GM18502 (cell line): ENCODE measurements around the gene SOWAHB.

ENCODE experiments used
- ATAC-seq: cut with Tn5 transposase; IDR thresholded peaks from one replicate; pipeline ENCODE4 v1.9.1; 2021; ENCODE audit warnings: mild to moderate bottlenecking; ENCODE audit not compliant: unreplicated experiment, poor library complexity

Gene SOWAHB

DNA sequence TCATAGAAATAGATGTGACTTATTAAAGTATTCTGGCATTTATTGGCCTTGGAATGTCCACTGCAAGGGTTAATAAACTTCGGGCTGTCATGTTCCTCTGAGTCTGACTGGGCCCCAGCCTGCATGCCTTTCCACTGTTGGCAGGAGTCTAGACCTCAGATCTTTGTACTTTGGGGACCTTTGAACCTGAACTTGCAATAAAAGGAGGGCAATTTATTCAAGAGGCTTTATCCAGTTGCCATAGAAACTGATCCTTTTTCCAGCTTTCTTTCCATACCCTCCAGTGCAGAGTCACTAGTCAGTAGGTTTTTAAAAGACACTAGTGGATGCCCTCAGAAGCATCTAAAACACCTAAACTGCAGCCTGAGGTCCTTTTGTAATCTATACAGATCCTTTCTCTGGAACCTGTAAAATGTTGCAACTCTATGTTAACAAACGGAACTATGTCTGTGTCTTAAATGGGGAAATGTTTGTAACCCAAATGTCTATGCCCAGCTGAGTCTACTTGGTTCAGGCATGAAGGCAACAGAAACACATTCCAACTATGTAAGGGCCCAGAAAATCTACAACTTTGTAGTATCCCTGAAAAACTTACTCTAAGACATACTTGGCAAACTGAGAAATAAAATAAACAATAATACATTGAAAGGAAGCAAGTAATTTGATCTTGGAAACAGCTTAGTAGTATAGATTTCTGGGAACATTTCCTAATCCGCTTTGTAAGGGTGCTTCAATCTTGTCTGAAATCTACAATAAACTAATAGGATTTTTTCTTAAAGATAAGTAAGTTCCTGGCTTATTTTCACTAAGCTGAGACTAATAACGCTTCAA, 41.5 kb downstream of the SOWAHB start:
- no peak for ATAC-seq

DNA sequence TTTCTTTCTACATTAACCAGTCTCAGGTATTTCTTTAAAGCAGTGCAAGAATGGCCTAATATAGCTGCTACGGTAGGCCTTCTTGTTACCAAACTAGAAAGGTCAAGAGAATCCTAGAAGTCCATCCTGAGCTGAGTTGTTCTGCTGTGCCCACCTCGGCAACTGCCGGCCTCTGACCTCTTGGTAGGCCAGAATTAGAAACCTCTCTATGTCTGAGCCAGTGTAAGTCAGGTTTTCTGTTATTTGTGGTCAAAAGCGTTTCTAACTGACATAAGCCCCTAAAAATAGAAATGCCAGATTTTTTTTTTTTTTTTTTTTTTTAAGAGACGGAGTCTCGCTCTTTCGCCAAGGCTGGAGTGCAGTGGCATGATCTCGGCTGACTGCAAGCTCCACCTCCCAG, 43.1 kb downstream of the SOWAHB start:
- ATAC-seq = peak; percentile 86

DNA sequence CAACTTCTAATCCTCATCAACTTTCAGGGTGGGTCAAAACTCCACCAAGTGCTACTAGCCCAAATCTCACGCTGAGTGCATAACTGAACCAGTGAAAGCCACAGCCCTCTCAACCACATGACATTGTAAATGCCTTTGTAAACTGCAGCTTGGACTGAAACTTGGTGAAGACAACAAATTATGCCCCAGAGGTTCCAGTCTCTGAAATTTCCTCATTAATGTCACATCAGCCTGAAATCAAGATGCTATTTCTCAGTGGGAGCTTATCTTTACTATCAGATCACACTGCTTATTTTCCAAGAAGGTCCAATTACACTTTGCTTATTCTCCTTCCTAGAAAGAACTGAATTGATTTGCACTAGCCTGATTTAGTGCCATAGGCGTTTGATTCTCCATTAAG, 46.6 kb downstream of the SOWAHB start:
- no peak for ATAC-seq

- no peak for ATAC-seq
These were observed 47.9 kb downstream of the SOWAHB start for GRCh38 chr4:76850010-76850441.
